NCI-H2081 (cell line): ENCODE data around the gene RBM7.
A peak's percentile ranks its signal among the peaks of the same experiment; 100 is the strongest.

Experiments used
- DNase-seq, 2 experiments: peaks; one replicate each; lab custom pipeline; 2025; lab: John Stamatoyannopoulos, UW

The RBM7 gene, protein sequence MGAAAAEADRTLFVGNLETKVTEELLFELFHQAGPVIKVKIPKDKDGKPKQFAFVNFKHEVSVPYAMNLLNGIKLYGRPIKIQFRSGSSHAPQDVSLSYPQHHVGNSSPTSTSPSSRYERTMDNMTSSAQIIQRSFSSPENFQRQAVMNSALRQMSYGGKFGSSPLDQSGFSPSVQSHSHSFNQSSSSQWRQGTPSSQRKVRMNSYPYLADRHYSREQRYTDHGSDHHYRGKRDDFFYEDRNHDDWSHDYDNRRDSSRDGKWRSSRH

DNA sequence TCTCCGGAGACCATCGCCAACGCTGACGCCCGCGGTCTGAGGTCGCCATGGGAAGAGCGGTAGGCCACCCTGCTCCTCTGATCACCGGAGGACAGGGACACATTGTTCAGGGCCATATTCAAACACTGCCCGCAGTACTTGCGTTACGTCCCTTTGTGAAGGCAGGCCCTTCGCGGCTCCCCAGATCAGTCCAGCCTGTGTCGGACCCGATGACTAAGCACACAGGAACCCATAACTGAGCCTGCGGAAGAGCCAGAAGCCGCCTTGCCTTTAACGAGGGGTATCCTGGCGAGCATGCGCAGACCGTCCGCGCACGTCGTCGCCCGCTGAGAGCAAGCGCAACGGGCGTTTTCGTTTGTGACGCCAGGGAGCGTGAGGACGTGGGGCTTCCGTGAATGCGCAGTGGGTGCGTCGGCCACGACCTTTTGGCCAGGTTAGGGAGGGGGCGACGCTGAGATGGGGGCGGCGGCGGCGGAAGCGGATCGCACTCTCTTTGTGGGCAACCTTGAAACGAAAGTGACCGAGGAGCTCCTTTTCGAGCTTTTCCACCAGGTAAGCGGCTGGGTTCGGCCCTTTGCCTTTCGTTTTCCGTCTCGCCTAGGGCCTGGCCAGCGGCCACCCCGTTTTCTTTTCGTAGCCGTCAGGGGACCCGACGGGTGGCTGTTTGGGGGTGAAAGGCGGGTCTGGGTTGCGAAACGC is at the start of gene RBM7, which contains the start of gene C11orf71:
Gene RBM7, plus strand, starts transcription at position 451 of the 699 bp plus-strand sequence. Its CDS starts 6 bp downstream, at position 457.
Gene C11orf71, minus strand, starts transcription at position 296 of the 699 bp plus-strand sequence. Its CDS starts 180 bp downstream, at position 116.
- DNase-seq: peak; percentile 96 to 98

DNA sequence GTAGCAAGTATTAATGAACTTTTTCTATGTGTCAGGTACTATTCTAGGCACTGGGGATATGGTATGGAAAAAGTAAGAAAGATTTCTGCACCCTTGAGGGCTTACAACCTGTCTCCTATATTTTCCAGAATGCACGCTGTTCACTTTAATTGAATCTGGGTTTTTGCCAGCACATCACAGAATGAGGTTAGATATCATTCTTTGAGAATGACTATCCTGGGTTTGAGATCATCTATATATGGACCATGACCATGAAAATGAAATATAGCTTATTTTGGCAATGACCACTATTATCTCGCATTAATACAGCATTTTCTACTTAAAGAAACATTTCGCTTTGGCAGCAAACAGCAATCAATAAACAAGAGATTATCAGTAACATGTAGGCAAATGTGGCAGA is 47.0 kb upstream of the RBM7 start:
- DNase-seq: no peak

DNA sequence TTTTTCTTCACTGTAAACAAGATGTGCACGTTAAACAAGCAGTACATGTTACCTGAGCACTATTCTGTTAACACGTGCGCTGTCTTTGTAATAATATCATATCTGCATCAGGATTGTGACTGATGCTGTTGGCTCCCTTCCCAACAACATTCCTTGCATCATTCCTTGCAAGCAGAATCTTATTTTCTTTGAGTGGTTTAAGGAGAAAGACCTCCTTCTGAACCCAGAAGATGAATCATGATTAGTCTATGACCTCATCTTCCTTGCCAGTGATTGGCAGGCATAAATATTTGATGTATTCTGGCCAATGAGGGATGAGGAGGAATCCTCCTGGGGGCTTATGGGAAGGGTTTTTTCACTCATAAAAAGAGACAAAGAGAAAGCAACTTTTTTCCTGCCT is 46.4 kb upstream of the RBM7 start:
- DNase-seq: no peak

DNA sequence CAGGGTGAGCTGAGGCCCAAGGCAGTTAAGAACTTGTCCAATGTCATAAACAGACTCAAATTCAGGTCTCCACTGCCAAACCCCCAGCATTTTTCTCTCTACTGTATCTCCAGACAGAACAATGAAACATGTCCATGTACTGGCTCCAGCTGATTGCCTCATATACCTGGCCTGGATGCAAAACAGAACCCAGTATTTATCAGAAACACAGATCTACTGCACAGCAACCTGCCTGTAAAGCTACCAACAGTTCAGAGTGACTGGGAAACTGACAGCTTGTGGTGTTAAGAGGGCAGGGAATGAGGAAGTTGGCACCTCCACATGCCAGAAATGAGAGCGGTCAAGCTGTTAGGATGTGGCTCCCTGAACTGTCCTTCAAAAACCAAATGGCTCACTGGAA is 41.8 kb upstream of the RBM7 start:
- DNase-seq: no peak

DNA sequence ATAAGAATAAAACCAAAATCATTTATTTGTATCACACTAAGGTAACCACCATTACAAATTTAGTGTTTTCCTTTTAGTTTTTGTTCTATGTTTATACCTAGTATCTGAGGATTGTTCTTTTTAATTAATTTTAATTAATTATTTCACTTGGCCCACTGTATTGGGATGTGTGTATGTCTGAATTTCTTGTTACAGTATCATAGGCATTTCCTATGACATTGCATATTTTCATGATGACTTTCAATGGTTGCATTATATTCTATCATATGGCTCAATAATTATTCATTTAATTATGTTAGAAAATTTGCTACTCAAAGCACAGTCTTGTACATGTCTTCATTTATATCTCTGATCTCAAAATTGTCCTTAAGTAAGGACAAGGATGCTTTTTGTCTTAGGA is 41.1 kb upstream of the RBM7 start:
- DNase-seq: no peak

DNA sequence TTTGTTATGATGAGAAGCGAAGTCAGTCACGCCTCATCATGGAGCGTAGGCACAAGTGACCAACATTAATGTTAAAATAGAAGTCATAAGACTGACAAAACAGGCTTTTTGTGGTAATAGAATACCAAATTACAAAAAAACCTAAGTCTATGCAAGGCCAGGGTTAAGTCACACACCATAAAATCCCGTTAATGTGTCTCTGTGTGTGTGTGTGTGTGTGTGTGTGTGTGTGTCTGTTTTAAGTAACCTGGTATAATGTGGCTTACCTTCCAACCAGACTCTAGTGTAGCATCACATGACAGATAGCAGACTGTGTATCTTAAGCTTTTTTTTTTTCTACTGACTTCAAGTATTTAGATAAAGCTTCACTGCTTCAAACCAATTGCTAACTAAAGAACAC is 38.1 kb upstream of the RBM7 start:
- no peak for DNase-seq

DNA sequence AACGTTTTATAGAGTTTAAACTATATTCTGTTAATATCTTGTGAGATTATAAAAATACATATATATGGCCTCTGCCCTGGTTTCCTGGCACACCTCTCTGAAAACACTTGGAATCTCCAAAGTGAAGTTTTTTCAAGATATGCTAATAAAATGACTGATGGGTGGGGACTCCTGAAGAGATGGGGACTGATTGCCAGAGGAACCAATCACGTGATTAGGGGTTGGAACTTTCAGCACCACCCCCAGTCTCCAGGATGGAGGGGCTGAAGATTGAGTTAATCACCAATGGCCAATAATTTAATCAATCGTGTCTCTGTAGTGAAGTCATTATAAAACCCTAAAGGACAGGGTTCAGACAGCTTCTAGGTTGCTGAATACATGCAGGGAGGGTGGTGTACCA is 37.5 kb upstream of the RBM7 start:
- DNase-seq: no peak

DNA sequence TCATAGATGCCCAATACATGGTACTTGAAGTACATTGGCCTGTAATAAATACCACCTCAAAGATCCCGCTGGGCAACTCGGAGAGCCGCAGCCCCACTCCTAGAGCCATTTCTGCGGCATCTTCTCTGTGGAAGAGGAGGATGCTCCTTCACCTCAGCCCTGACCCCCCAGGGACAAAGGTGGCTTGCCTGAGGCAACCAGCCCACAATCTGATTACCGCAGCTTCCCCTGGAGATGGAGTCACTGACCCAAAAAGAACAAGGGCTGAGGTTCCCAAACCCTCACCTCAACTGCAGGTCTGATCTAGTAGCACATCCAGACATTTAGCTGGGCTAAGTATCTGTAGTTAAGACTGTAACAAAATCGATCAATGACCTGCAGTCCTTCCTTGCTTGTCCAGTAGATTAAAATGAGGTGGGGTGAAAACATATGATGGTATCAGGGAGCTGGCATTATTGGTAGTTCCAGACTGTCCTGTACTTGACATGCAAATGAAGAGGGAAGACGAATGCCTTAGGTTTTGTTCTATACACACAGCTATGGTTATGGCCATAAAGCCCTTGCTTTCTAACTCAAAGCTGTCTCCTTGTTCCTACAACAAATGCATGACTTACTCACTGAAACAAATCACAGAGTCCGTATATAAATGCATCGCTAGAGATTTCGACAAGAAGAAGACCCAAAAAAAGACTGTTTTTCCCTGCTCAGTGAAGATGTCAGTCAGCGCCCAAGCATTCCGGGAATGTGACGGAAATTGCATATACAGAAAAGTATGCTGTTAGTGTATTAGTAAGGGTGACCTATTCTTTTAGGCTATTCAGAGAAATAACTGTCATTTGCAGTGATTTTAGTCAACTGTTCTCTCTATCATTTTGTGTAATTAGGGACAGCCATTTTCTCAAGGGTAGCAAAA is 33.9 kb upstream of the RBM7 start:
- DNase-seq: no peak

DNA sequence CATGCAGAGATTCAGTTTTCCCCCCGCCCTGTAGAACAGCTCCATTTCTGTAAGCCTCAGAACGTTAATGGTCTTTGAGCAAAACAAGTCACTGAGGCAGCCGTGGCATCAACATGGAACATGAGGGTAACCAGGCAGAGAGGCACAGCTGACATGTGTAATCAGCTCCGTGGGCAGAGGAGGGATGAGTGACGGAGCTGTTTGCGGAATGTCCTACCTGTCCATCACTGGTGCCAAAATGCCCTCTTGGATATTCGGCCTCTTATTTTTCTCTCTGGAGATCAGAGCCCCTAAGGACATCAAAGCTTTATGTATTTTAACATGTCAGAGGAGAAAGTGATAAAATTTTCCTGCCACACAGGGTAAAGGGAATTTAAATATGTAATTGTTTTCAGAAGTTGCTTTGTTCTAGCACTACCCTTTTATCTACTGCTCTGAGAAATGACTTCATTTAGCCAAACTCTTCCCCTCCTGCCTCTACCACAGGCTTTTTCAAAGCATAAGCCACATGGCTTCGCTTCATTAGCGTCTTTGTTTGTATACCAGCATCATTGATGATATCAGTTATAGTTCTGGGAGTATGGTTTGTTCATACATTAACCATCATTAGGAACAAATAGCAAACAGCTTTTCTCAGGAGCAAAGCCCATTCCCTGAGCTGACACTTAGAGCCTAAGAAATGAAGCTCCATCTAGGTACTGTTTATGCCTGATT is 33.1 kb upstream of the RBM7 start:
- DNase-seq: no peak

DNA sequence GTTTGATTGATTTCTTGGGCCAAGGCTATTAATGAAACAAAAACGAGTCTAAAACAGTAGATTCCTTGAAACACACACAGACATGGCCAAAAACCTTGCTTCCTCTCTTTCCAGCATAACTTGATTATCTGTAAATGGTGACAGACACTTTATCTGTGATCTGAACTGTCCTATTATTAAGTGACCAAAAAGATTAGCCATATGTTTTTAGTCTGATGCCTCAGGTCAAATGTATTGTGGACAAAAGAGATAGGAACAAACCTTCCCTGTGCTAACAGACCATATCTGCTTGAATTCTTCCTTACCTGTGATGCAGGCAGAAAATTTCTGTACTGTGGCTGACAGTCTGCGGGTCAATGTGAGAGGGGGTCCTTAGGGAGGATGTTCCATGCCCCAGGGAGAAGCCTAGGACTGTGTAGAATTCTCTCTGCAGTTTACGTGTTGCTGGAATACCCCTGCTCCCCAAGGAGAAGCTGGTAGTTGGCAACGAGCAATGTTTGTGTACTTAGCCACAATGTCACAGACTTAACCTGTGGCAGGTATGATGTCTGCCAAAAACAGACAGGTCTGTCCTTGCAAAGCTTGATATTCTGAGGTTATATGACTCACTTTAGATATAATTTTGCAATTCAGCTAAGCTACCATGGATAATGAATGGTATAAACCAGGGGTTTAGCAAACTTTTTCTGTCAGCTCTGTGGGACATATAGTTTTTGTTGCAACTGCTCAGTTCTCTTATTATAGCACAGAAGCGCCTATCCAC is 31.4 kb upstream of the RBM7 start:
- DNase-seq: no peak

DNA sequence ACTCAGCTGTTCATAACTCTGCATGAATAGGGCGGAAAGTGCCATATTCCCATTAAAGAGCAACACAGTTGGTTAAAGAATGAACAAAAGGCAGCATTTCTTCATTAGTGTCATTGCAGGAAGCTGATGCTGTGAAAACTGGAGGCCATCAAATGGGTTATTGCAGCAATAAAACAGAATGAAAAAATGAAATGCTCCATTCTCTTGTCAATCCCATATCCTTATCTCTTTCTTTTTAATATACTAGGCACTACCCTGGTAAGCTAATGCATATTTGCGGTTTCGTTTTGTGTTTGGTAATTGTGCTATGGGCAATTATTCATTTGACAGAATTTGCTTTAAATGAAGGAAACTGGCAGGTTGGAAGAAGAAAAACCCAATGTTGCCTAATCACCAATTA is 25.4 kb upstream of the RBM7 start:
- DNase-seq: no peak

DNA sequence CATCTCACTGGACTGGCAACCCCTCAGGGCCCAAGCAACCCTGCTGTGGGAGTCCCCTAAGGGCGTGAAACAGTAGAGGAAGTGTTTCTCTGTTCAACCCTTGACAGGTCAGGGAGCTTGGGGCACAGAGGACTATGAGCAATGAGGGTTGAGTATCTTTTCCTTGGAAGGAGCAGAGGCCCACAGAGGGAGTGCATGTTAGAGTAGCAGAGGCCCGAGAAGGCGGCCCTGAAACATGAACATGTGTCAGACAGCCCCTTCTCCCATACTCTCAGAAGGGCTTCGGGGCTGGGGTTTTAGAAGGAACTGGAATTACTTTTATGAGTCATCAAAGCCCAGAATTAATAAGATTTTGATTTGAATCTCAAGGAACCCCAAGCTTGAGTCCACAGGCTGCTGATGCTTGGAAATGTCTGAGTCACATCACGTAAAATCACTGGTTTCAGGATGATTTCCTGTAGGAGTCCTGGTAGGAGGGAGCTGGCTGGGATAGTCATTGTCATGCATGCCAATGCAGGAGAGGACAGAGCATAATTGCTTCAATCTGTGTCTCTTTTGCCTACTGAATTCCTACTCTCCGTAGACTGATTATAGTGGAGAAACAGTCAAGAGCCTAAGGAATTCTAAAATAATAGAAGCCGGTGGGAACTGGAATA is 22.7 kb upstream of the RBM7 start:
- no peak for DNase-seq

DNA sequence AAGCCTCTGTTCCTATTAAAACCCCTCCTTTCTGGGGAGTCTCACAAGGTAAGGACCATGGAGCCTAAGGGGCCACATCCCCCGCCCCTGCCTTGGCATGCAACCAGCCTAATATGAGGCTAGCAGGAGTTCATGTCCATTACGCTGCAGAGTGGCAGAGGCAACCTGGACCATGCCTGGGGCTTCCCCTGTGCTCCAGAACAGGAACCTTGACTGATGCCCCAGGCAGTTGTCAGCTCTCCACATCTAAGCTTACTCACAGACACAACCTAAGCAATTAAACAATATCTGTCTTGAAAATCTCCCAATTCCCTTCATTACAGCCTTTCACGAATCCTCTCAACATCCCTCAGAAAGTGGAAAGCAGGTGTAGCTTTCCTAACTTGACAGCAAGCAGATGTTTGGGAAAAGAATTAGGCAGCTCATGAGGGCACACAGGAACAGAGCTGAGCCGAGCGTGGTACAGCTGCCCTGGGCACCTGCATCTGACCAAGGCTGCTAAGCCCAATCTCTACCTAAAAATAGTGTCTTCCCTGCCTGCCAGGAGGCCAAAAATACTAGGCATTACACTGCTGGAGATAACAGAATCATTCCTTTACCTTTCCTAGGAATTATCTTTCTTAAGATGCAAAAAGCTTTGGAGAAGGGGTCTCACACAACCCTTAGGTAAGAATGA is 20.9 kb upstream of the RBM7 start:
- no peak for DNase-seq

DNA sequence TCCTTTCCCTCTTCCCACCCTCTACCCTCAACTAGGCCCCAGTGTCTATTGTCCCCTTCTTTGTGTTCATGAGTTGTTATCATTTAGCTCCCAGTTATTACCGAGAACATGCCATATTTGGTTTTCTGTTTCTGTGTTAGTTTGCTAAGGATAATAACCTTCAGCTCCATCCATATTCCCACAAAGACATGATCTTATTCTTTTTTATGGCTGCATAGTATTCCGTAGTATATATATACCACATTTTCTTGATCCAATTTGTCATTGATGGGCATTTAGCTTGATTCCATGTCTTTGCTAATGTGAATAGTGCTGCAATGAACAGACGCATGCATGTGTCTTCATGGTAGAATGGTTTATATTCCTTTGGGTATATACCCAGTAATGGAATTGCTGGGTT is 18.0 kb upstream of the RBM7 start:
- no peak for DNase-seq

DNA sequence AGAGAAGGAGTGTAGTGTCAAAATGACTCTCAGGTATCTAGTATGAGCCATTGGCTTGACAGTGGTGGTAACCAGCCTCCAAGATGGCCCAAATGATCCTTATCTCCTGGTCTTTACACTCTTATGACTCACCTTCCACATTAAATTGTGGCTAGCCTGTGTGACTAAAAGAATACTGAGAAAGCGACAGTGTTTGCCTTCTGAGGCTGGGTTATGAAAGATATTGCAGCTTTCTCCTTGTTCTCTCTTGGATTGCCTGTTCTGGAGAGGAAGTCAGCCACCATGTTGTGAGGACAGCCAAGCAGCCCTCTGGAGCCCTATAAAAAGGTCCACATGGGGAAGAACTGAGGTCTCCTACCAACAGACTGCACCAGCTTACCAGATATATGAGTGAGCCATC is 16.0 kb upstream of the RBM7 start:
- no peak for DNase-seq

DNA sequence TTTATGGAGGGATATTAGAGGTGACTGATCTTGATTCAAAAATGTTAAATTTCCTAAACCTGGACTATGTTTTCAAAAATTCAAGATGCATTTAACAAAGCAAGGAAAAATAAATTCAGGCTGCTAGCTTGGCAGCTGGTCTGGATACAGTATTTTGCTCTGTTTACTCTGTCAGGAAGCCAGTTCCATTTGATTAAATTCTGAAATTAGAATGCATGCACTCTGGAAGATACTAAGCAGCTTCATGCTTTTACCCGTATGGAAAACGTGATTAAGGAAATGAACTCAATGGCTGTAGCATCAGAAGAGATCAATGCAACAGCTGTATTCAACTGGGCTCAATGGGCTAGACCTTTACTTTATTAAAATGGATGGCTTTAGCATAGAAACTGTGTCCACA is 14.3 kb upstream of the RBM7 start:
- peak in 1 of 2 experiments; percentile 43 for DNase-seq

DNA sequence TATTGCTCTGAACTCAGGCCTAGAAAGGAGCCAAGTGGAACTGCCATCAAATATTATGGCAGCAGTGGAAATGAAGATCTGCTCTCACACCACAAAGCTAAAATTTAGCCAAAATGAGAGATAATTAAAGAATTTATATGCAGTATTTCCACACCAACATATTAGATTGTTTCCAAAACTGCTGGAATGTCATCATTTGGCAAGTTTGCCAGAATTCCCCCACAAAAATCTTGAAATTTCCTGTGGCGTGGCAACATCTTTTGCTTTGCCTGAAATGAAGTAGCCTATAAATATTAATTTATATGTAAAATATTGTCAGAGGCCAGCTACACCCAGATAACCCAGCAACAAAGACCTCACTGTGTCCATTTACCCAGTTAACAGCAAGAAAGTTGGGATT is 13.9 kb upstream of the RBM7 start:
- DNase-seq: no peak

DNA sequence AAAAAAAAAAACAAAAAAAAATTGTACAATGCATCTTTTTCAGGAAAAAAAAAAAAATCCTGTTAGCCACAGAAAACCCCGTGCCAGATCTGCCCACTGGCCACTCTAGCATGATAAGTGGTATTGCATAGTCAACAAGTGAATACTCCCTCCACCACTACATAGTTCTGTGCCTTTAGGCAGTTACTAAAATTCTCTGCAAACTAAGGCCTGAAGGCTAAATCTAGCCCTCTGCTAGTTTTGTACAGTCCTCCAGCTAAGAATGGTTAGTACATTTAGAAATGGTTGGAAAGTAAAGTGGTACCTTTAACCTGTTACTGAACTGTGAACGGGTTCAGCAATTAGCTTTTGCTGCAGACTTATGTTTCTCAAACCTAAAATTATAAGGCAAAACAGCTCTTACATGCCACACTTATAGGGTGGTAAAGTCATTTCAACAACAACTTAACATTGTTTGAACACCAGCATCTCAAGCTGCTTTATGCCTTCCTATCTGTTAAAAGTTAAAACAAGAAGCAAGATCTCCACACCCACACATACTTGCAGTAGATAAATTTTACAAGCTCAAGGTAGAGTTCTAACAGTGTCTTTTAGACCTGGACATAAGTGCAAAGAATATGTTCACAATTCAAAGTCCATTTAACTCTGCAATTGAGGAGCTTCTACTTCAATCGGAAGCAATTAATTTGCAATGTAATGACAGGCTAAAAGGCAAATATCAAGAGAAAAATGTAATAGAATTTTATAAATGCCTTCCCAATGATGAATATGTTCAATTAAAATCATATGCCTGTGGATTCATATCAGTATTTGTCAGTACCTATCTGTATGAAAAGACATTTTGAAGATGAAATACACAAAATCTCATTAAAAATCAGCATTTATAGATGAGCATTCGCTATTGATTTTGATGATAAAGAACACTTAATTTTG is 7.5 kb upstream of the RBM7 start:
- DNase-seq: no peak

DNA sequence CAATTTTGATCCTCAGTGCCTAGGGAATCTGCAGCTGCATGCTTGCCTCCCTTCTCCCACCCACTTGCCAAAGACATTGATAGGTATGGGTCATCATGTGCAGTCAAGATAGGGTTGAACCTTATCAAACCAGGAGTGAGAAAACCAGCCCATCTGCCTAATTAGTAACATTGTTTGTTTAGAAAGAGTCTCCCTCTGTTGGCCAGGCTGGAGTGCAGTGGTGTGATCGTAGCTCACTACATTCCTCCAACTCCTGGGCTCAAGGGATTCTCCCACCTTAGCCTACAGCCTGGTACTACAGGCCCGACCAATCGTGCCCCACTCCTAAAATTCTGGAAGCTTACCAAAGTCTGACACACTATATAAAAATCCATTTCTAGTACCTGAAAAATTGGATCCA is 4.7 kb upstream of the RBM7 start:
- no peak for DNase-seq
